GM12878 (cell line): ENCODE data around the gene CHAT.

Experiments
- IRF3 ChIP-seq: fragments of 450-650 bp; IDR thresholded peaks from 2 replicates; pipeline ENCODE4 v1.6.1; 2014; ENCODE audit warnings: mild to moderate bottlenecking
- KAT2A ChIP-seq: conservative IDR thresholded peaks from 2 replicates; pipeline ENCODE4 v1.6.1; 2011; ENCODE audit warnings: low read depth, low read length; ENCODE audit not compliant: control insufficient read depth
- NR2C1 ChIP-seq: fragments of 450-650 bp; IDR thresholded peaks from 2 replicates; pipeline ENCODE4 v1.6.1; 2017; ENCODE audit warnings: antibody characterized with exemption, mild to moderate bottlenecking, moderate library complexity
- NRF1 ChIP-seq: conservative IDR thresholded peaks from 2 replicates; pipeline ENCODE4 v1.6.1; 2011; ENCODE audit warnings: mild to moderate bottlenecking, low read depth, low read length, improper control_type of control experiment
- POLR2AphosphoS5 ChIP-seq: IDR thresholded peaks from 2 replicates; pipeline ENCODE4 v1.6.1; 2011; ENCODE audit warnings: mild to moderate bottlenecking, low read length, inconsistent platforms
- SIX5 ChIP-seq: IDR thresholded peaks from 2 replicates; pipeline ENCODE4 v1.6.1; 2011; ENCODE audit warnings: mild to moderate bottlenecking, low read depth, low read length, moderate library complexity; ENCODE audit not compliant: severe bottlenecking
- TF ChIP-seq, protein P1 (sequence below), 3 experiments: IDR thresholded peaks in 2 of 3; conservative IDR thresholded peaks in 1 of 3; 2 replicates each; pipeline ENCODE4 v1.5.1; 2011; ENCODE audit warnings: low read depth in 3 of 3, low read length in 3 of 3, mild to moderate bottlenecking in 3 of 3, control low read depth in 2 of 3, moderate library complexity in 2 of 3, inconsistent platforms in 1 of 3, mixed read lengths in 1 of 3; ENCODE audit not compliant: control insufficient read depth in 2 of 3, insufficient read depth in 1 of 3; ENCODE audit errors: extremely low read depth in 1 of 3
- TF ChIP-seq, protein P2 (sequence below): fragments of 450-650 bp; IDR thresholded peaks from 2 replicates; pipeline ENCODE4 v1.6.1; 2017; ENCODE audit warnings: mild to moderate bottlenecking

DNA sequence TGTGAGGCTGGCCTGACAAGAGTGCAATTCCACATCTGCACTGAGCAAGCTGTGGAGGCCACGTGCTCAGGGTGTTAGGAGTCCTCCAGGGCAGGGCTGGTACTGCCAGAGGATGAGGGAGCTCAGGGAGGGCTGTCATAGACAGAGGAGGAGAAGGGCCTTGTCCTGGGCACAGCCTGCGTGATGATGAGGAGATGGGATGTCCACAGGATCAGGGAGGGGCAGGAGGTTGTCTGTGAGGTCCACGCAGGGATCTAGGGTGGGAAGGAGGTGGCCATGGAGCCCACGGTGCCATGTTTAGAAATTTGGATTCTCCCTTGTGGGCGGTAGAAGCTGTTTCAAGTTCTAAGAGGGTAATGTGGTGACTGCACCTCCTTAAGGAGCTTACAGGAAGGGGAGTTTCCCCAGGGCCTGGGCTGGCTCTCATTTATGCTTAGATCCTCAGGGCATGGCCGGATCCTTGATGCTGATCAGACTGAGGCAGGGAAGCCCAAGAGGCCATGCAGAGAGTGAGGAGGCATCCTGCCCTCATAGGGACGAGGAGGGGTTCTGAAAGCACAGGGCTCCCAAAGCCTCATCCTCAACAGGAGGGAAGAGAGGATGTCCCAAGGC, 30.3 kb downstream of the CHAT start:
- no peak for TF ChIP-seq NR2C1
- TF ChIP-seq, protein P1, sequence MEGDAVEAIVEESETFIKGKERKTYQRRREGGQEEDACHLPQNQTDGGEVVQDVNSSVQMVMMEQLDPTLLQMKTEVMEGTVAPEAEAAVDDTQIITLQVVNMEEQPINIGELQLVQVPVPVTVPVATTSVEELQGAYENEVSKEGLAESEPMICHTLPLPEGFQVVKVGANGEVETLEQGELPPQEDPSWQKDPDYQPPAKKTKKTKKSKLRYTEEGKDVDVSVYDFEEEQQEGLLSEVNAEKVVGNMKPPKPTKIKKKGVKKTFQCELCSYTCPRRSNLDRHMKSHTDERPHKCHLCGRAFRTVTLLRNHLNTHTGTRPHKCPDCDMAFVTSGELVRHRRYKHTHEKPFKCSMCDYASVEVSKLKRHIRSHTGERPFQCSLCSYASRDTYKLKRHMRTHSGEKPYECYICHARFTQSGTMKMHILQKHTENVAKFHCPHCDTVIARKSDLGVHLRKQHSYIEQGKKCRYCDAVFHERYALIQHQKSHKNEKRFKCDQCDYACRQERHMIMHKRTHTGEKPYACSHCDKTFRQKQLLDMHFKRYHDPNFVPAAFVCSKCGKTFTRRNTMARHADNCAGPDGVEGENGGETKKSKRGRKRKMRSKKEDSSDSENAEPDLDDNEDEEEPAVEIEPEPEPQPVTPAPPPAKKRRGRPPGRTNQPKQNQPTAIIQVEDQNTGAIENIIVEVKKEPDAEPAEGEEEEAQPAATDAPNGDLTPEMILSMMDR (IDR thresholded peaks at IDR 0.05 in 2 of 3, conservative IDR thresholded peaks at IDR 0.05 in 1 of 3; ENCODE audit: control insufficient read depth in 2 of 3, extremely low read depth in 1 of 3, insufficient read depth in 1 of 3, low read depth in 3 of 3, low read length in 3 of 3), result no peak
- TF ChIP-seq SIX5, result no peak
- TF ChIP-seq, protein P2, sequence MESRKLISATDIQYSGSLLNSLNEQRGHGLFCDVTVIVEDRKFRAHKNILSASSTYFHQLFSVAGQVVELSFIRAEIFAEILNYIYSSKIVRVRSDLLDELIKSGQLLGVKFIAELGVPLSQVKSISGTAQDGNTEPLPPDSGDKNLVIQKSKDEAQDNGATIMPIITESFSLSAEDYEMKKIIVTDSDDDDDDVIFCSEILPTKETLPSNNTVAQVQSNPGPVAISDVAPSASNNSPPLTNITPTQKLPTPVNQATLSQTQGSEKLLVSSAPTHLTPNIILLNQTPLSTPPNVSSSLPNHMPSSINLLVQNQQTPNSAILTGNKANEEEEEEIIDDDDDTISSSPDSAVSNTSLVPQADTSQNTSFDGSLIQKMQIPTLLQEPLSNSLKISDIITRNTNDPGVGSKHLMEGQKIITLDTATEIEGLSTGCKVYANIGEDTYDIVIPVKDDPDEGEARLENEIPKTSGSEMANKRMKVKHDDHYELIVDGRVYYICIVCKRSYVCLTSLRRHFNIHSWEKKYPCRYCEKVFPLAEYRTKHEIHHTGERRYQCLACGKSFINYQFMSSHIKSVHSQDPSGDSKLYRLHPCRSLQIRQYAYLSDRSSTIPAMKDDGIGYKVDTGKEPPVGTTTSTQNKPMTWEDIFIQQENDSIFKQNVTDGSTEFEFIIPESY, result no peak
- TF ChIP-seq KAT2A, result no peak
- TF ChIP-seq IRF3, result no peak
- no peak for TF ChIP-seq POLR2AphosphoS5
- TF ChIP-seq NRF1, result no peak
